Neutrophil (primary cell): Measurements from ENCODE around the gene ASPRV1.

Experiments used
- H3K27ac ChIP-seq: fragments of 200-600 bp; sonication (generic); 2 replicates; pipeline ENCODE4 v1.5.1; 2016; ENCODE audit warnings: mild to moderate bottlenecking, moderate library complexity
- H3K27me3 ChIP-seq: fragments of 200-600 bp; sonication (generic); 2 replicates; pipeline ENCODE4 v1.6.0; 2016; ENCODE audit warnings: mild to moderate bottlenecking
- H3K36me3 ChIP-seq: fragments of 200-600 bp; sonication (generic); 2 replicates; pipeline ENCODE4 v1.5.1; 2017
- H3K4me1 ChIP-seq, 2 experiments: fragments of 200-600 bp in 1 of 2; sonication (generic) in 1 of 2; 1 replicate in 1 of 2; 2 replicates in 1 of 2; pipeline versions ENCODE4 v1.5.1 to v1.6.1; 2013 to 2016; ENCODE audit warnings: low read depth in 1 of 2, low read length in 1 of 2, mild to moderate bottlenecking in 1 of 2, moderate library complexity in 1 of 2; ENCODE audit not compliant: control insufficient read depth in 1 of 2, insufficient read depth in 1 of 2
- H3K4me3 ChIP-seq, 2 experiments: fragments of 200-600 bp in 1 of 2; sonication (generic) in 1 of 2; 1 replicate in 1 of 2; 2 replicates in 1 of 2; pipeline ENCODE4 v1.5.1; 2013 to 2016; ENCODE audit warnings: low read depth in 1 of 2, low read length in 1 of 2, mild to moderate bottlenecking in 1 of 2, moderate library complexity in 1 of 2
- H3K9me3 ChIP-seq: fragments of 200-600 bp; sonication (generic); 2 replicates; pipeline ENCODE4 v1.5.1; 2016
- TF ChIP-seq, protein P1 (sequence below): fragments of 200-600 bp; sonication (generic); IDR thresholded peaks from 2 replicates; pipeline ENCODE4 v1.5.1; 2016; ENCODE audit warnings: antibody characterized with exemption

The ASPRV1 gene

DNA sequence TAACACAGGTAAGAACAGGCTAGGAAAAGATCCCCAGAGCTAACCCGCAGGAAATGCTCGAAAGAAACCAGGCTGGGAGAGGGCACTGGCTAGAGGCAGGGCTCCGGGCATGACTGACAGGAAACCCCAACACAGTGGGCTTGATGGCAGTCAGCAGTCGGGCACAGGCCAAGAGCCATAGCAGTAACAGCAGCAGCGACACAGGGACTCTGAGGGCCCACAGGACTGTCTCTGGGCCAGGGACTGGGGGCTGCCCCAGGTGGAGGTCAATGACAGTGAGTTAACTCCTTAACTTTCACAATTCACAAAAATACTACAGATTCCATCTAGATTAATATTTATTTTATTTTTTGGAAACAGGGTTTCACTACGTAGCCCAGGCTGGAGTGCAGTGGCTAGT, 37.3 kb upstream of the ASPRV1 start:
- Histone ChIP-seq H3K4me1 (peaks cover 50 to 58% of the 10 kb centered on the region in 2 experiments), H3K36me3 (peaks cover 28% of the 10 kb centered on the region), H3K9me3 (no peaks in the 10 kb centered on the region), H3K27ac (peak overlapping the region; percentile 87), H3K4me3 (no peak overlapping the region), H3K27me3 (no peaks in the 10 kb centered on the region)
- TF ChIP-seq, protein P1, sequence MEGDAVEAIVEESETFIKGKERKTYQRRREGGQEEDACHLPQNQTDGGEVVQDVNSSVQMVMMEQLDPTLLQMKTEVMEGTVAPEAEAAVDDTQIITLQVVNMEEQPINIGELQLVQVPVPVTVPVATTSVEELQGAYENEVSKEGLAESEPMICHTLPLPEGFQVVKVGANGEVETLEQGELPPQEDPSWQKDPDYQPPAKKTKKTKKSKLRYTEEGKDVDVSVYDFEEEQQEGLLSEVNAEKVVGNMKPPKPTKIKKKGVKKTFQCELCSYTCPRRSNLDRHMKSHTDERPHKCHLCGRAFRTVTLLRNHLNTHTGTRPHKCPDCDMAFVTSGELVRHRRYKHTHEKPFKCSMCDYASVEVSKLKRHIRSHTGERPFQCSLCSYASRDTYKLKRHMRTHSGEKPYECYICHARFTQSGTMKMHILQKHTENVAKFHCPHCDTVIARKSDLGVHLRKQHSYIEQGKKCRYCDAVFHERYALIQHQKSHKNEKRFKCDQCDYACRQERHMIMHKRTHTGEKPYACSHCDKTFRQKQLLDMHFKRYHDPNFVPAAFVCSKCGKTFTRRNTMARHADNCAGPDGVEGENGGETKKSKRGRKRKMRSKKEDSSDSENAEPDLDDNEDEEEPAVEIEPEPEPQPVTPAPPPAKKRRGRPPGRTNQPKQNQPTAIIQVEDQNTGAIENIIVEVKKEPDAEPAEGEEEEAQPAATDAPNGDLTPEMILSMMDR: no peak

DNA sequence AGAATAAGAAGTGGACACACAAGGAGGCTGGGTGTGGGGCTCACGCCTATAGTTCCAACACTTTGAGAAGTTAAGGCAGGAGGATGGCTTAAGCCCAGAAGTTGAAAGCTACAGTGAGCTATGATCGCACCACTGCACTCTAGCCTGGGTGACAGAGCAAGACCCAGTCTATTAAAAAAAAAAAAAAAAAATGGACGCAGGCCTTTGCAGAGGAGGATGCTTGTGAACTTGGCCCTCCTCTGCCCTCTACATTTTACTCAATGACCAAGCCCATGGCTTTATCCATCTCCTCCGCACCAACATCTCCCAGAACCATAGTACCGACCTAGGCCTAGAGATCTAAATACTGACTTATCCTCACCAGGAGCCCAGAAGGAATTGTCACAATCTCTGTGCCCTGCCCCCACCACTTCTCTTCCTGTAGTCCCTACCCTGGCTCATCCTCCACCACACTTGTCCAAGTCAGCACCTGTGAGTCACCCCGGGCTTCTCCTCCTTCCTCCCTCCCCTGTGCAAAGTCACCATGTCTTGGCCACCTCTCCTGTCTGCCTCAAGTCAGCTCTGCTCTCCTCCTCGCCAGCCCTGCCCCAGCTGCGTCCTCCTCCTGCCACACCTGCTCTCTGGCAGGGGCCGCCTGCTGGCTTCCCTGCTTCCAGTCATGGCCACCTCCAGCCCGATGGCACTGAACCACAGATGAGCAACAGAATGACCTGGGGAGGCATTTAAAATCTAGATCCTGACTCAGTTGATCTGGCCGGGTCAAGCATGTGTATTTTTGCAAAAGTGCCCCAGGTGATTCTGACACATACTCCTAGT, 35.8 kb upstream of the ASPRV1 start:
- H3K9me3 ChIP-seq: no peaks in the 10 kb centered on the region
- peak overlapping the region; percentile 87 for H3K27ac ChIP-seq
- H3K4me1 ChIP-seq: peaks cover 43 to 49% of the 10 kb centered on the region in 2 experiments
- H3K36me3 ChIP-seq: peaks cover 38% of the 10 kb centered on the region
- TF ChIP-seq, protein P1: peak; percentile 14
- H3K4me3 ChIP-seq: peak overlapping the region; percentile 2 to 5
- H3K27me3 ChIP-seq: no peaks in the 10 kb centered on the region

DNA sequence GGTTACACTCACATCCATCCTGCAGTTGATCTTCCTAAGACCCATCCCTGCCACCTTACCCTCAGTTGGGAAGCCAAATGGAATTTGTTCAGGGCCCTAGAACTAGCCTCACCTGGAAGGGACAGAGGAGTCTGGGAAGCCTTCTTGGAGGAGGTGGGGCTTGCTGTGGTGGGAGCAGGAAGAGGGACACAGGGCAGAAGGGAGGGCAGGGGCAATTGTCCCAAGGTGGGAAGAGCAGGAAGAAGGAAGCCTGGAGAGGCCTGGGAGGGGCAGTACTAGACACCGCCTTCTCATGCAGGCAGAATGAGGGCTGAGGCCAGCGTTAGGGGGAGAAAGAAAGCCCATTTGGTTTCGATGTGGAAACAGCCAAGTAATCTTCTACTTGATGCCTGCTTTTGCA, 34.1 kb upstream of the ASPRV1 start:
- Histone ChIP-seq H3K36me3 (peaks cover 38% of the 10 kb centered on the region), H3K9me3 (no peaks in the 10 kb centered on the region), H3K4me3 (no peak overlapping the region), H3K27ac (peak overlapping the region; percentile 46), H3K27me3 (no peaks in the 10 kb centered on the region), H3K4me1 (peaks cover 32 to 38% of the 10 kb centered on the region in 2 experiments)
- TF ChIP-seq, protein P1: no peak

DNA sequence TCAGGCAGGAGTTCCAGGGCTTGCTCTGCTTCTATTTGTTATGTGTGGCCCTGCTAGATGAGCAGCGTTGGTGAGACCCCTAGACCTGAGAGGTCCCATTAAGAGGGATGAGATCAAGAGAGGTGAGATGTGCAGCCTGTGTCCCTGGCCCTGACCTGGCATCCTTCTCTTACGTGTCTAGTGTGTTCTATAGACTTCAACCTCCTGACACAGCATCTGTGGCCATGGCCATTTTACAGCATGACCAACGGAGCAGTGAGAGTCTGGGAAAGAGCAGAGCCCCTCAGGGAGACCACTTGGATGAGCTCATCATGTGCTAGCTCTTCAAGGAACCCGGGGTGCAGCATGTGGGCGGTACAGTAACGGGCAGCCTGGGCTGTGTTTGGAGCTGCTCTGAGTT, 32.7 kb upstream of the ASPRV1 start:
- no peaks in the 10 kb centered on the region for H3K27me3 ChIP-seq
- H3K4me1 ChIP-seq: peaks cover 32 to 39% of the 10 kb centered on the region in 2 experiments
- TF ChIP-seq, protein P1: no peak
- H3K27ac ChIP-seq: peak overlapping the region; percentile 59
- peaks cover 38% of the 10 kb centered on the region for H3K36me3 ChIP-seq
- no peaks in the 10 kb centered on the region for H3K9me3 ChIP-seq
- H3K4me3 ChIP-seq: no peak overlapping the region

DNA sequence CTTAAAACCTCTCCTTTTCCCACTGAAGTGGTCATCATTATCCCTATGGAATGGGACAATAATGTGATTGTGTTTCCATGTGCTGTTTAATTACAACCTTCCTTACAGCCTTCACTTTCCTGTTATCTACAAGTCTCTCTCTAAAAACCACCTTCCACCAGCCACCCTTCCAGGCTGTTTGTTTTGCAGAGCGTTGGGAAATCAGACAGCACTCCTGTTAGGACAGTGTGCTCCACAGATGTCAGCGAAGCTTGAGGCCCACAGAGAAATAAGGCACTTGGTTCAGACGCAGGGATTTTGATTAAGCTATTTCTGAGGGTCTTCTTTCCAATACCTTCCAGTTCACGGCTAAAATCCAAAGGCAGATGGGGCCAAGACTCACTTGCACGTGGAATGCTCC, 32.3 kb upstream of the ASPRV1 start:
- peaks cover 38% of the 10 kb centered on the region for H3K36me3 ChIP-seq
- no peak overlapping the region for H3K4me3 ChIP-seq
- TF ChIP-seq, protein P1: no peak
- peak overlapping the region; percentile 59 for H3K27ac ChIP-seq
- H3K9me3 ChIP-seq: no peaks in the 10 kb centered on the region
- H3K4me1 ChIP-seq: peaks cover 31 to 43% of the 10 kb centered on the region in 2 experiments
- no peaks in the 10 kb centered on the region for H3K27me3 ChIP-seq
